Measurements from ENCODE around the gene NCBP2L.

GRCh38 chrX:107831071-107831730, 53.7 kb downstream of the NCBP2L start:
- no peak for TF ChIP-seq CTCF (IDR thresholded peaks at IDR 0.05)
- no peak for TF ChIP-seq ZFX (IDR thresholded peaks at IDR 0.05; ENCODE audit: borderline replicate concordance)

Data from 22Rv1 (cell line).